Kidney (tissue), 14 donors: ENCODE measurements around the gene CCDC159. TPM values are rescaled to one million over a fixed set of nuclear protein-coding genes. Genes with fewer than 3 reads are reported as not detected.
"Not testable (repeated sequence)": the region's sequence is repeated elsewhere in the genome, so short reads cannot be mapped to it uniquely, and the experiment has no call there.

Experiments used
- DNase-seq, 5 donors: peaks; one replicate each; pipeline ENCODE4 v3.0.0-alpha.2; 2013 to 2020
- FAIRE-seq: peaks from 2 replicates; lab custom pipeline; 2012; peaks lifted over from hg19 to GRCh38; lab: Jason Lieb, UNC
- H3K27ac ChIP-seq, 2 donors: one replicate each; pipeline ENCODE4 v1.7.0; 2013; ENCODE audit warnings: low read depth in 2 of 2, low read length in 2 of 2, inconsistent platforms in 1 of 2
- H3K27me3 ChIP-seq: one replicate; pipeline ENCODE4 v1.7.1; 2013; ENCODE audit warnings: low read length, inconsistent platforms; ENCODE audit not compliant: control insufficient read depth, insufficient read depth
- H3K36me3 ChIP-seq, 3 donors: one replicate each; pipeline versions ENCODE4 v1.7.0 to v1.7.1; 2013; ENCODE audit warnings: low read length in 3 of 3, control low read depth in 1 of 3, inconsistent platforms in 1 of 3; ENCODE audit not compliant: insufficient read depth in 3 of 3, control insufficient read depth in 2 of 3
- H3K4me1 ChIP-seq, 3 donors: one replicate each; pipeline versions ENCODE4 v1.7.0 to v1.7.1; 2013; ENCODE audit warnings: low read length in 3 of 3, inconsistent platforms in 1 of 3, low read depth in 1 of 3; ENCODE audit not compliant: control insufficient read depth in 2 of 3, insufficient read depth in 2 of 3
- H3K4me3 ChIP-seq, 3 donors: one replicate each; pipeline versions ENCODE4 v1.7.0 to v1.8.1; 2013; ENCODE audit warnings: low read length in 3 of 3, control low read depth in 1 of 3, inconsistent platforms in 1 of 3
- H3K9ac ChIP-seq, 3 donors: one replicate each; pipeline versions ENCODE4 v1.7.0 to v1.7.1; 2013; ENCODE audit warnings: low read length in 3 of 3, control low read depth in 1 of 3, inconsistent platforms in 1 of 3
- H3K9me3 ChIP-seq, 3 donors: one replicate each; pipeline versions ENCODE4 v1.7.0 to v1.7.1; 2013; ENCODE audit warnings: low read length in 3 of 3, control low read depth in 1 of 3, inconsistent platforms in 1 of 3; ENCODE audit not compliant: control insufficient read depth in 2 of 3, insufficient read depth in 1 of 3
- intact Hi-C: fragments of 100-400 bp; cut with DNase I; formaldehyde crosslinking; loops from one replicate; pipeline ENCODE4 v1.11.1; 2022
- polyA plus RNA-seq: library from polyadenylated mRNA; stranded (reverse); fragments of 350-450 nt; fragmentation: Illumina TruSeq; extraction: RNeasy Lipid Tissue Mini Kit (QIAGEN cat#74804); gene quantifications from one replicate; pipeline ENCODE4 v1.2.3, GENCODE V29; 2014; ENCODE audit warnings: low read depth, low replicate concordance; ENCODE audit not compliant: insufficient read depth
- total RNA-seq: library from RNA; stranded (reverse); fragmentation: NEBNext Ultra II Directional; extraction: Animal tissue kit (Norgen Biotek cat#: 25700); gene quantifications from one replicate; pipeline ENCODE4 v1.2.1, GENCODE V29; 2021
- TF ChIP-seq, protein P1 (sequence below): IDR thresholded peaks from 3 replicates; pipeline ENCODE4 v1.5.1; 2012; ENCODE audit warnings: mild to moderate bottlenecking, moderate library complexity, borderline replicate concordance; ENCODE audit not compliant: insufficient read depth; ENCODE audit errors: extremely low read depth
- donor health status: control.
- donor health status: control.
- donor health status: control.
- donor health status: control.
- donor health status: control.
- donor health status: DM: yes; HTN: yes; CAD: no.
- donor health status: Normal renal cell carcinoma (clear cell type).

The CCDC159 gene
- total and polyA plus RNA-seq, 2 donors from 2014 or later: 28.9 to 50.7 TPM

DNA sequence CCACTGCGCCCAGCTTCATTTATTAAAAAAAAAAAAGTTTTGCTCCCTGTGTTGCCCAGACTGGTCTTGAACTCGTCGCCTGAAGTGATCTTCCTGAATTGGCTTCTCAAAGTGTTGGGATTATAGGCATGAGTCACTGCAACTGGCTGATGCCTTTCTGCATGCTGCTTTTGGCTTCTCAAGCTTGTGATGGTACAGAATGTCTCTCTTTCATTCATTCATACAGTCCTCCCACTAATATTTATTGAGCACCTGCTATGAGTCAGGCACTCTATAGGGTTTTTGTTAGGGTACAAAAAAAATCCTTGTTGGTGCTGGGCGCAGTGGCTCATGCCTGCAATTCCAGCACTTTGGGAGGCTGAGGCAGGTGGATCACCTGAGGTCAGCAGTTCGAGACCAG is 41.4 kb upstream of the CCDC159 start:
- Histone ChIP-seq H3K4me1 (no peaks in the 10 kb centered on the region), H3K27me3 (no peaks in the 10 kb centered on the region), H3K27ac (no peak overlapping the region), H3K4me3 (no peak overlapping the region), H3K9me3 (no peaks in the 10 kb centered on the region), H3K9ac (no peak overlapping the region), H3K36me3 (no peaks in the 10 kb centered on the region)
- DNase-seq (no peak), FAIRE-seq (no peak)
- intact Hi-C loops: no loop called here
- TF ChIP-seq, protein P1, sequence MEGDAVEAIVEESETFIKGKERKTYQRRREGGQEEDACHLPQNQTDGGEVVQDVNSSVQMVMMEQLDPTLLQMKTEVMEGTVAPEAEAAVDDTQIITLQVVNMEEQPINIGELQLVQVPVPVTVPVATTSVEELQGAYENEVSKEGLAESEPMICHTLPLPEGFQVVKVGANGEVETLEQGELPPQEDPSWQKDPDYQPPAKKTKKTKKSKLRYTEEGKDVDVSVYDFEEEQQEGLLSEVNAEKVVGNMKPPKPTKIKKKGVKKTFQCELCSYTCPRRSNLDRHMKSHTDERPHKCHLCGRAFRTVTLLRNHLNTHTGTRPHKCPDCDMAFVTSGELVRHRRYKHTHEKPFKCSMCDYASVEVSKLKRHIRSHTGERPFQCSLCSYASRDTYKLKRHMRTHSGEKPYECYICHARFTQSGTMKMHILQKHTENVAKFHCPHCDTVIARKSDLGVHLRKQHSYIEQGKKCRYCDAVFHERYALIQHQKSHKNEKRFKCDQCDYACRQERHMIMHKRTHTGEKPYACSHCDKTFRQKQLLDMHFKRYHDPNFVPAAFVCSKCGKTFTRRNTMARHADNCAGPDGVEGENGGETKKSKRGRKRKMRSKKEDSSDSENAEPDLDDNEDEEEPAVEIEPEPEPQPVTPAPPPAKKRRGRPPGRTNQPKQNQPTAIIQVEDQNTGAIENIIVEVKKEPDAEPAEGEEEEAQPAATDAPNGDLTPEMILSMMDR: no peak

DNA sequence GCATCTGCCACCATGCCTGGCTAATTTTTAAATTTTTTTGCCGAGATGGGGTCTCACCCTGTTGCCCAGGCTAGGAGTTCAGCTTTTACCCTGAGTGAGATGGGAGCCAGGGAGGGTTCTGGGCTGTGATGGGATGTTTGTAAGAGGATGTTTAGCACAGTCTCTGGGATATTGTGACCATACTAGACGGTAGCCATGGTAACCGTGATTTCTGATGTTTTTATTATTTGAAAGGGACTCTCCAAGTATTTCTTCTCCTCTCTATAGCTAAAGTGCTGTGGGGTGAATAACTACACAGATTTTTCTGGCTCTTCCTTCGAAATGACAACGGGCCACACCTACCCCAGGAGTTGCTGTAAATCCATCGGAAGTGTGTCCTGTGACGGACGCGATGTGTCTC is 40.0 kb upstream of the CCDC159 start:
- DNase-seq (no peak), FAIRE-seq (no peak)
- H3K4me1 ChIP-seq: no peaks in the 10 kb centered on the region
- intact Hi-C loops: no loop called here
- no peak overlapping the region for H3K27ac ChIP-seq
- H3K27me3 ChIP-seq: no peaks in the 10 kb centered on the region
- H3K36me3 ChIP-seq: no peaks in the 10 kb centered on the region
- H3K9me3 ChIP-seq: no peaks in the 10 kb centered on the region
- H3K9ac ChIP-seq: no peak overlapping the region
- TF ChIP-seq, protein P1: no peak
- H3K4me3 ChIP-seq: no peak overlapping the region

DNA sequence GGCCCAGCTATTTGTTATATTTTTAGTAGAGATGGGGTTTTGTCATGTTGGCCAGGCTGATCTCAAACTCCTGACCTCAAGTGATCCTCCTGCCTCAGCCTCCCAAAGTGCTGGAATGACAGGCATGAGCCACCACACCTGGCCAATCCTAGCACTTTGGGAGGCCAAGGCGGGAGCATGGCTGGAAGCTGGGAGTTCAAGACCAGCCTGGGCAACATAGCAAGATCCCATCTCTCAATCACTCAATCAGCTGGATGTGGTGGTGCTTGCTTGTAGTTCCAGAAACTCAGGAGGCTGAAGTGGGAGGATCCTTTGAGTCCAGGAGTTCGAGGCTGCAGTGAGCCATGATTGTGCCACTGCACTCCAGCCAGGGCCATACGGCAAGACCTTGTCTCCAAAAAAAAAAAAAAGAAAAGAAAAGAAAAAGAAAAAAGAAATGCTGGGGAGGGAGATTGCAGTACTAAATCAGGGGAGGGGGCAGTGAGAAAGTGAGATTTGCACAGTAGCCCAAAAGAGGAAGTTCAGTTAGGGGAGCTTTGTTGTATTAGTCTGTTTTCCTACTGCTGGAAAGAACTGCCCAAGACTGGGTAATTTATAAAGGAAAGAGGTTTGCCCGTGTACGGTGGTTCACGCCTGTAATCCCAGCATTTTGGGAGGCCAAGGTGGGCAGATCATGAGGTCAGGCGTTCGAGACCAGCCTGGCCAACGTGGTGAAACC is 25.9 kb upstream of the CCDC159 start:
- H3K9ac ChIP-seq, H3K27me3 ChIP-seq, FAIRE-seq, H3K36me3 ChIP-seq, H3K4me3 ChIP-seq, H3K9me3 ChIP-seq, DNase-seq, intact Hi-C loops, H3K27ac ChIP-seq: not testable (repeated sequence)
- H3K4me1 ChIP-seq: peaks cover 4 to 14% (median 8%) of the 10 kb centered on the region in 3 donors

GRCh38 chr19:11321191-11322126 is 24.9 kb upstream of the CCDC159 start:
- no peak overlapping the region for H3K9ac ChIP-seq
- no peaks in the 10 kb centered on the region for H3K36me3 ChIP-seq
- no peak overlapping the region for H3K27ac ChIP-seq
- no peaks in the 10 kb centered on the region for H3K27me3 ChIP-seq
- H3K4me3 ChIP-seq: no peak overlapping the region
- no peaks in the 10 kb centered on the region for H3K9me3 ChIP-seq
- no peak for FAIRE-seq
- DNase-seq: no peak
- H3K4me1 ChIP-seq: peaks cover 4 to 14% (median 8%) of the 10 kb centered on the region in 3 donors
- TF ChIP-seq, protein P1: no peak
- intact Hi-C loops: no loop called here
